Left lung (tissue), 10 donors: Measurements from ENCODE around the gene SLC35F3. TPM values are rescaled to one million over a fixed set of nuclear protein-coding genes. Genes with fewer than 3 reads are reported as not detected.

Experiments
- ATAC-seq: fragments of 200-7000 bp; cut with Tn5 transposase; one replicate; pipeline ENCODE4 v1.9.1; 2020; ENCODE audit warnings: moderate library complexity
- DNase-seq, 4 donors: peaks; one replicate each; pipeline ENCODE4 v3.0.0-alpha.2; 2013 to 2020
- H3K27ac ChIP-seq, 2 donors: fragments of 200-600 bp; sonication (generic) in 1 of 2; one replicate each; pipeline versions ENCODE4 v1.5.0 to v1.8.0; 2020 to 2021
- H3K27me3 ChIP-seq, 2 donors: fragments of 200-600 bp; sonication (generic) in 1 of 2; one replicate each; pipeline versions ENCODE4 v1.5.0 to v1.8.0; 2020 to 2021
- H3K36me3 ChIP-seq, 2 donors: fragments of 200-600 bp; sonication (generic) in 1 of 2; one replicate each; pipeline versions ENCODE4 v1.5.0 to v1.8.0; 2020 to 2021
- H3K4me1 ChIP-seq, 2 donors: fragments of 200-600 bp; one replicate each; pipeline ENCODE4 v1.8.0; 2021
- H3K4me3 ChIP-seq, 2 donors: fragments of 200-600 bp; sonication (generic) in 1 of 2; one replicate each; pipeline versions ENCODE4 v1.5.0 to v1.8.0; 2020 to 2021; ENCODE audit warnings: mild to moderate bottlenecking in 1 of 2
- H3K9me3 ChIP-seq, 2 donors: fragments of 200-600 bp; sonication (generic) in 1 of 2; one replicate each; pipeline versions ENCODE4 v1.5.0 to v1.8.0; 2020 to 2021
- intact Hi-C, 2 donors: fragments of 100-400 bp; cut with DNase I; formaldehyde crosslinking; loops; one replicate each; pipeline versions ENCODE4 v1.11.2 to v1.14.2; 2022
- polyA plus RNA-seq, 6 donors: library from polyadenylated mRNA; unstranded; fragments of 120-200 nt; gene quantifications; one replicate each; pipeline ENCODE4 v1.2.1, GENCODE V29; 2013; ENCODE audit not compliant: insufficient read length in 6 of 6
- total RNA-seq, 2 donors: library from RNA; stranded (reverse); fragmentation: NEBNext Ultra II Directional; extraction: Animal tissue kit (Norgen Biotek cat#: 25700); gene quantifications; one replicate each; pipeline ENCODE4 v1.2.1, GENCODE V29; 2021
- TF ChIP-seq, protein P1 (sequence below), 2 donors: fragments of 200-600 bp; sonication (generic) in 1 of 2; IDR thresholded peaks; one replicate each; pipeline versions ENCODE4 v1.5.0 to v1.8.0; 2021; ENCODE audit warnings: antibody characterized with exemption in 2 of 2
- donor health status: DM: no; HTN: yes; CAD: no.
- donor health status: DM: no; HTN: no; CAD: no.

Gene SLC35F3
- total and polyA plus RNA-seq, 8 donors = 0.58 to 1.9 (median 1.5) TPM

DNA sequence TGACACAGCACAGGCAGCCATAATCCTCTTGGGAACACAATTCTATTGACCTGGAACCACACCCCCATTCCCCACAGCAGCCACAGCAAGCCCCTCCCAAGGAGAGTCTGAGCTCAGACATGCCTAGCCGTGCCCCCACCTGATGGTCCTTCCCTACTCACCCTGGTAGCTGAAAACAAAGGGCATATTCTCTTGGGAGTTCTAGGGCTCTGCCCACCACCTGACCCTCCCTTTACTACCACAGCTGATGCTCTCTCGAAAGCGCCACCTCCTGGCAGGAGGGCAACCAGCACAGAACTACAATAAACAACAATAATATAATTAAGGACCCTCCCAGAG lies 283.9 kb downstream of the SLC35F3 start:
- Histone ChIP-seq H3K27ac (no peak overlapping the region), H3K9me3 (peaks cover 0 to 10% of the 10 kb centered on the region in 2 donors), H3K27me3 (peaks cover 0 to 4% of the 10 kb centered on the region in 2 donors), H3K36me3 (no peaks in the 10 kb centered on the region), H3K4me3 (no peak overlapping the region), H3K4me1 (no peaks in the 10 kb centered on the region)
- intact Hi-C loops = no loop called here
- DNase-seq = no peak
- TF ChIP-seq, protein P1, sequence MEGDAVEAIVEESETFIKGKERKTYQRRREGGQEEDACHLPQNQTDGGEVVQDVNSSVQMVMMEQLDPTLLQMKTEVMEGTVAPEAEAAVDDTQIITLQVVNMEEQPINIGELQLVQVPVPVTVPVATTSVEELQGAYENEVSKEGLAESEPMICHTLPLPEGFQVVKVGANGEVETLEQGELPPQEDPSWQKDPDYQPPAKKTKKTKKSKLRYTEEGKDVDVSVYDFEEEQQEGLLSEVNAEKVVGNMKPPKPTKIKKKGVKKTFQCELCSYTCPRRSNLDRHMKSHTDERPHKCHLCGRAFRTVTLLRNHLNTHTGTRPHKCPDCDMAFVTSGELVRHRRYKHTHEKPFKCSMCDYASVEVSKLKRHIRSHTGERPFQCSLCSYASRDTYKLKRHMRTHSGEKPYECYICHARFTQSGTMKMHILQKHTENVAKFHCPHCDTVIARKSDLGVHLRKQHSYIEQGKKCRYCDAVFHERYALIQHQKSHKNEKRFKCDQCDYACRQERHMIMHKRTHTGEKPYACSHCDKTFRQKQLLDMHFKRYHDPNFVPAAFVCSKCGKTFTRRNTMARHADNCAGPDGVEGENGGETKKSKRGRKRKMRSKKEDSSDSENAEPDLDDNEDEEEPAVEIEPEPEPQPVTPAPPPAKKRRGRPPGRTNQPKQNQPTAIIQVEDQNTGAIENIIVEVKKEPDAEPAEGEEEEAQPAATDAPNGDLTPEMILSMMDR (IDR thresholded peaks at IDR 0.05) = no peak
- ATAC-seq = no peak

DNA sequence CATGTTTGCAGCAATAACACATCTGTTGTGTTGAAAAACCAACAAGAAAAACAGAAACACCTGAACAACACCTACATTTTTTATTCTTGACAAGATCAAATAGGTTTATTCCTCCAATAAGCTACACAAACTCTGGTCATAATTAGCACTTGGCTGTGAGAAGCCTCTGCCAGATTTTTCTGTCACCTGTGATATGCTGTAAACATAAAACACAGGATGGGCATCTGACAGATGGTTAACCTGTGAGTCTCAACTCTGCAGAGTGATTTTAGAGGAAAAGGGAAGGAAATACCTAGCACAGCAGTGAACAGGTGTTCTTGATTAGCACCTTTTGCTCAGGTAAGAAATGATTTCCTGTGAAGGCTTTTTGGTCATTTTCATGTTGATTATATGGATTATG lies 293.4 kb downstream of the SLC35F3 start:
- H3K27me3 ChIP-seq = no peaks in the 10 kb centered on the region
- ATAC-seq = no peak

DNA sequence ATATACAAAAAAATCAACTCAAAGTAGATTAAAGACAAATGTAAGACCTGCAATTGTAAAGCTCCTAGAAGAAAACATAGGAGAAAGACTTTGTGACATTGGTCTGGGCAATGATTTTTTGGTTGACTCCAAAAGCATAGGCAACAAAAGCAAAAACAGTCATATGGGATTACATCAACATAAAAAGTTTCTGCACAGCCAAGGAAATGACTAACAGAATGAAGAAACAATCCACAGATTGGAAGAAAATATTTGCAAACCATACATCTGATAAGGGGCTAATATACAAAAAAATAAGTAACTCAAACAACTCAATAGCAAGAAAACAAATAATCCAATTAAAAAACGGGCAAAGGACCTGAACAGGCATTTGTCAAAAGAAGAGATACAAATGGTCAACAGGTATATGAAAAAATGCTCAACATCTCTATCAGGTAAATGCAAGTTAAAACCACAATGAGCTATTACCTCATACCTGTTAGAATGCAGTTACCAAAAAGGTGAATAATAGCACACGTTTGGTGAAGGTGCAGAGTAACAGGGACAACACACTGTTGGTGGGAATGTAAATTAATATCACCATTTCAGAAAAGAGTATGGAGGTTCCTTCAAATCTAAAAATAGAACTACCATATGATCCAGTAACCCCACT lies 295.1 kb downstream of the SLC35F3 start:
- H3K27ac ChIP-seq = no peak overlapping the region
- H3K9me3 ChIP-seq = no peaks in the 10 kb centered on the region
- H3K27me3 ChIP-seq = peaks cover 0 to 5% of the 10 kb centered on the region in 2 donors
- H3K4me1 ChIP-seq = no peaks in the 10 kb centered on the region
- DNase-seq (no peak), ATAC-seq (no peak)
- no peak overlapping the region for H3K4me3 ChIP-seq
- no peaks in the 10 kb centered on the region for H3K36me3 ChIP-seq
- intact Hi-C loops = no loop called here
- TF ChIP-seq, protein P1 (IDR thresholded peaks at IDR 0.05) = no peak

More for the DNA sequence above, 293.4 kb downstream of the SLC35F3 start:
- no peaks in the 10 kb centered on the region for H3K36me3 ChIP-seq
- no peak overlapping the region for H3K4me3 ChIP-seq
- H3K27ac ChIP-seq = no peak overlapping the region
- peaks cover 0 to 3% of the 10 kb centered on the region in 2 donors for H3K9me3 ChIP-seq
- no peaks in the 10 kb centered on the region for H3K4me1 ChIP-seq
- intact Hi-C loops = no loop called here
- DNase-seq = no peak
- TF ChIP-seq, protein P1 (IDR thresholded peaks at IDR 0.05) = no peak

DNA sequence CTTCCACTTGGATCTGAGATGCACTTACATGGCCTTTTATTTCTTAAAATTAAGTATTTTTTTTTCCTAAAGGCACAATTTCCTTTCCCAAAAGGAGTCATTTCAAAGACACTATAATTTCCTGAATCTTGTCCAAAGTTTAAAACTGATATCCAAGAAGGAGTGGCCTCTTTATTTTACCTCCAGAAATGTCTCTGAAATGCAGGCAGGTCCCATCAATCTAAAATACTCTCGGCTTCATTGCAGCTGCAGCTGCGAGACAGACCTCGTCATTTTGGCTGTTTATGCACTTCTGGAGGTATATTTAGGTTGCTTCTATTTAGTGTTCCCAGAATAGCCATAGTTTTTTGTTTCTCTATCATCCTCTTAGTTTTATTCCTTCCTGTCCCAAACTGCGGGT lies 296.1 kb downstream of the SLC35F3 start:
- ATAC-seq = no peak
- intact Hi-C loops = no loop called here
- H3K4me3 ChIP-seq = no peak overlapping the region
- no peaks in the 10 kb centered on the region for H3K36me3 ChIP-seq
- H3K27ac ChIP-seq = no peak overlapping the region
- DNase-seq = no peak
- TF ChIP-seq, protein P1 (IDR thresholded peaks at IDR 0.05) = no peak
- H3K27me3 ChIP-seq = peaks cover 0 to 10% of the 10 kb centered on the region in 2 donors
- H3K9me3 ChIP-seq = no peaks in the 10 kb centered on the region
- no peaks in the 10 kb centered on the region for H3K4me1 ChIP-seq

DNA sequence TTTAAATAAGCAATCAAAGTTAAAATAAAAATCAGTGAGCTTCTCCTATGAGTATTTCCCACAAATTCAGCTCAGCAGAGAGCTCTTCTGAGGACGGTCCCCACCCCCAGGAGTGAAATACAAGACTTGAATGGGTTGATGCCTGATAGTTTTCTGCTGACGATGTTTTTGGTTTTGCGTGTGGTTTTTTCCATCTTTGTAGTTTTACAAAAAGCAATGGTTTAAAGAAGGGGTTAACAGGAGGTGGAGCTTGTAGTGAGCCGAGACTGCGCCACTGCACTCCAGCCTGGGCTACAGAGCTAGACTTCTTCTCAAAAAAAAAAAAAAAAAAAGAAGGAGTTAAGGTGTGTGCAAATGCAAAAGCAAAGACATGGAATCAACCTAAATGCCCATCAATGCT lies 297.1 kb downstream of the SLC35F3 start:
- H3K9me3 ChIP-seq = no peaks in the 10 kb centered on the region
- TF ChIP-seq, protein P1 (IDR thresholded peaks at IDR 0.05) = no peak
- no peak overlapping the region for H3K4me3 ChIP-seq
- H3K27ac ChIP-seq = no peak overlapping the region
- no peaks in the 10 kb centered on the region for H3K36me3 ChIP-seq
- no peaks in the 10 kb centered on the region for H3K4me1 ChIP-seq
- intact Hi-C loops = no loop called here
- no peak for ATAC-seq
- DNase-seq = no peak
- peaks cover 0 to 14% of the 10 kb centered on the region in 2 donors for H3K27me3 ChIP-seq
